H1 (cell line): Measurements from ENCODE around the gene IGFBP6. TPM values are rescaled to one million over a fixed set of nuclear protein-coding genes. Genes with fewer than 3 reads are reported as not detected.

Experiments
- ATF3 ChIP-seq: IDR thresholded peaks from 2 replicates; pipeline ENCODE4 v1.6.1; 2011; ENCODE audit warnings: low read depth, mild to moderate bottlenecking, low read length; ENCODE audit not compliant: insufficient read depth
- polyA plus RNA-seq, 7 experiments: library from polyadenylated mRNA; depleted of rRNA in 3 of 7; stranded (reverse) in 5 of 7; unstranded in 2 of 7; fragments of >200 nt in 5 of 7; fragments of 200-250 nt in 2 of 7; gene quantifications; 1 replicate in 5 of 7; 2 replicates in 1 of 7; 4 replicates in 1 of 7; pipeline versions ENCODE4 v1.2.1 to v1.2.3, GENCODE V29; 2011 to 2013; ENCODE audit warnings: missing spikeins in 2 of 7, mixed read lengths in 2 of 7
- total RNA-seq: library from RNA; stranded (reverse); fragmentation: NEBNext Ultra II Directional; extraction: Animal tissue kit (Norgen Biotek cat#: 25700); gene quantifications from 2 replicates; pipeline ENCODE4 v1.2.1, GENCODE V29; 2021

IGFBP6 gene
- total and polyA plus RNA-seq, 2 of the 8 experiments (the other 6 are each of a cell fraction or from before 2014, with no cell fraction given) = 13.7 to 14.7 TPM

GRCh38 chr12:53068811-53069585, 28.5 kb upstream of the IGFBP6 start (continued):
- TF ChIP-seq ATF3 = no peak
